HG03175 (cell line): ENCODE measurements around the gene CARHSP1.
"Not testable (repeated sequence)": the region's sequence is repeated elsewhere in the genome, so short reads cannot be mapped to it uniquely, and the experiment has no call there.

Experiments
- ATAC-seq: cut with Tn5 transposase; IDR thresholded peaks from one replicate; pipeline ENCODE4 v1.9.1; 2021; ENCODE audit warnings: mild to moderate bottlenecking, moderate library complexity; ENCODE audit not compliant: unreplicated experiment

Gene CARHSP1

DNA sequence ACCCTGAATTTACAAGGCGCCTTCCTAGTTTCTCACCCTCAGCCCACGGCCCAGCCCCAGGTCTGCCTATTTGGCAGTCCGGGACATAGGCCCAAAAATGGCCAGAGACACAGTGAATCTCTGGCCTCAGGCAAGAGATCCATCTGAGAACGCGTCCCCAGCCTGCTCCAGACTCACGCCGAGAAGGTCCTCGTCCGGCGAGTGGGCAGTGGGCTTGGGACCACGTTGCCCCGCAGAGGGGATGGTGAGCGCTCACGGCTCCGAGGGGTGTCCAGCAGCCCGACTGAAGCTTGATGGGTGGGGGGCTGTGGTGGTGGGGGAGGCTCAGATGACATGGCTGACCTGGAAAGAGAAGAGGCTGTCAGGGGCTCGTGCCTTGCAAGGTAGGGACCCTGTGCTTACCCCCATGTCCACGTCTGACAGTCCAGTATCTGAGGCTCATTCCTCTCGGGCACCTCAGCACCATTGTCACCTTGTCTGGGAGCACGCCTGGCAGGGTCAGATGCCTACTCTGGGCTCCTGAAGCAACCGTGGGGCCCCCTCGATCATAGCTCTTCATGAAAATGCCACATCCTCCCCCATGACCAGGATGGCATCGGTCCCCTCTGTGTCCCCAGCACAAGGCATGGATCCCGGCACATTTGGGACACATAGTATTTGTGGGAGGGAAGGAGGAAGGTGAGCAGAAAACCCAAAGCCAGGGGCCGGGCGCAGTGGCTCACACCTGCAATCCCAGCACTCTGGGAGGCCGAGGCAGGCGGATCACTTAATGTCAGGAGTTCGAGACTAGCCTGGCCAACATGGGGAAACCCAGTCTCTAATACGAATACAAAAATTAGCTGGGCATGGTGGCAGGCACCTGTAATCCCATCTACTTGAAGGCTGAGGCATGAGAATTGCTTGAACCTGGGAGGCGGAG lies 9.6 kb downstream of the CARHSP1 start:
- no peak for ATAC-seq

DNA sequence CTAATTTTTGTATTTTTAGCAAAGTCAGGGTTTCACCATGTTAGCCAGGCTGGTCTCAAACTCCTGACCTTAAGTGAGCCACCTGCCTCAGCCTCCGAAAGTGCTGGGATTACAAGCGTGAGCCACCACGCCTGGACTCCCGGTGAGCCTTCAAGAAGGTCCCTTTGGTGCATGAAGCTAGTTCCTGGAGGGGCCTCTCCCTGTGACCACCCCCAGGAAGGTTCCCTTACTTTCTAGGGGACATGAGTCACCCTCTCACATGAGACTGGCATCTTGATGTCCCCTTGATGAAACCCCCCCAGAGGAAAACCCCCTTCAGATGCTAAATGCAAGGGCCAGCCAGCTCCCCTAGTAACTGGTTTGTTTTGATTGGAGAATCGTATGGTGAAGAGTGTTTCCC lies 12.8 kb downstream of the CARHSP1 start:
- ATAC-seq, result no peak

DNA sequence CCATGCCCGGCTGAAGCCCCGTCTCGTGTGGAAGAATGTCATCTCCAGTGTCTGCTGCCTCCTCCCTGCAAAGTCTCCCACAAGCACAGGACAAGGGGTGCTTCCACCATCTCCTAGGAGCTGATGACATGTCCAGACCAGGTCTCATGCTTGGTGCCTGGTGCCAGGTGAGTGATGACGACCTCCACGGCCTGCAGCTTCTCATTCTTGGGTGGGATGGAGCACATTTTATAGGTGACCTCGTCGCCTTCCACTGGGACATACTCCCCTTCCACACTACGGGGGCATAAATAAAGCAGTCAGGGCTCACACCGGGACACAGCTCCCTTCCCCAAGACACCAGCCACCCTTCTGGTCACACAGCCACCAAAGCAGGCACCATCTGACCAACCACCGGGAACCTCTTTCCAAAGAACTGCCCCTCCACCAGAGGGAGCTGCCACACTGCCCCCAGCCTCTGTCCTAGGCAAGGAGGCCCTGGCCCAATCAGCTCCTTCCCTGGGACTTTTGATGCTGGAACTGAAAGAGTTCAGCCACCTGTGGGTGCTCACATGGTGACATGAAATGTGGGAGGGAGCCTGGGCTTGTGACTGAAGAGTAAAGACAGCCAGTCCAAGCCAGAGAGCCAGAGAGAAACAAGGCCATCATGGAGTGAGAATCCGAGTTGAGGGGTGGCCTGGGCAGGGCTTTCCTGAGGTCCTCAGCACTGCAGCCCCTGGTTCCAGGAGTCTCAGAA lies 13.6 kb downstream of the CARHSP1 start:
- ATAC-seq, result no peak

DNA sequence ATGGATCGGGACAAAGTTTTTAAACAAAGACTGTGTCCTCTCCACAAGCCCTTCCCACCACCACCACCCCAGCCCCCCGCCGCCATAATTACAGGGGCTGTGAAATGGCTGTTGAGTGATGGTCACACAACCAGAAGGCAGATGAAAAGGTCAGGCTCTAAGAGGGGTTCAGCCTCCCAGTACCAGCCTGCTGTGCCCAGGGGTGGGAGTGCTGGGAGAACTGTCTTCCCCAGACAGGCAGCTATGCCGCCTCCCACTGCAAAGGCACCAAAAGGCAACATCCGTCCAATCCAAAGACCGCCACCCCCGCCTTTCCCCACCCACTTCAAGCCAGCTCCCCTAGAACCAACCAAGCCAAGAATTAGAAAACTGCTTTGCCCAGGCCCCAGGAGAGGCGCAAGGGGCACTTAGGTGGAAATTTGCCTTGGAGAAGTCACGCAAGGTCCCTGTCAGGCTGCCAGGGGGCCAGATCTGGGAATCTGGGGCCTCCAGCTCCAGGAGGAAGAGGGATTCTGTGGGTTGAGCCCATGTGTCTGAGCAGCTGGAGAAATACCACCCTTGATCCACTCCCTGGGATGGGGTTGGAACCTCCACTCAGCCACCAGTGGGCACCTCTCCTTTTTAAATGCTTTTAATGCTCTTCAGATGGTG lies 14.4 kb downstream of the CARHSP1 start:
- no peak for ATAC-seq

DNA sequence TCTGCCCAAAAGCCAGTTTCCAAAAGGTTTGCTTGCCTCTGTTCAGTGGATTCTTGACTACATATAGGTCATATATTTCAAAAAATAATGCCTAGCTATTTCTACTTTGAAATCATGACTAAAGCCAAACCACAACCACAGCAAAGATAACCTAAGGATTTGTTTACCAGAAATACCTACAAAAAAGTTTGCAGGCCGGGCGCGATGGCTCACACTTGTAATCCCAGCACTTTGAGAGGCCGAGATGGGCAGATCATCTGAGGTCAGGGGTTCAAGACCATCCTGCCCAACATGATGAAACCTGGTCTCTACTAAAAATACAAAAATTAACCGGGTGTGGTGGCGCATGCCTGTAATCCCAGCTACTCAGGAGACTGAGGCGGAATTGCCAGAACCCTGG lies 15.2 kb downstream of the CARHSP1 start:
- no peak for ATAC-seq

DNA sequence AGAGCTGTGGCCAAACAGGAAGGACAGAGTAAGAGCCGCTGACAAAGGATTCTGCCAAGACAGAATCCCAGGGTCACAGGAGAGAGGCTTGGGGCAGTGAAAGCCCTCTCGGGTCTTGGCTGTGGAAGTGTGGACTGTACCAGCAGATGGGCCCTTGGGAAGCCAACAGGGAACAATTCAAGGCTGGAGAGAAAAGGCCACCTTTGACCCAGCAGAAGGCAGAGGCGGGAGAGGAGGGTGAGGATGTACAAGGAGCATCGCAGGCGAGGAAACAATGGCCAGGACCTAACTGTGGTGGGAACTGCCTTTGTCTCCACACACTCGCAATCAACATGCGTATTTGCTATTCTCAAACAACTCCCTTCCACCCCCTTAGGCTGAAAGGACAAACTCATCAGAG lies 15.7 kb downstream of the CARHSP1 start:
- ATAC-seq, result no peak

DNA sequence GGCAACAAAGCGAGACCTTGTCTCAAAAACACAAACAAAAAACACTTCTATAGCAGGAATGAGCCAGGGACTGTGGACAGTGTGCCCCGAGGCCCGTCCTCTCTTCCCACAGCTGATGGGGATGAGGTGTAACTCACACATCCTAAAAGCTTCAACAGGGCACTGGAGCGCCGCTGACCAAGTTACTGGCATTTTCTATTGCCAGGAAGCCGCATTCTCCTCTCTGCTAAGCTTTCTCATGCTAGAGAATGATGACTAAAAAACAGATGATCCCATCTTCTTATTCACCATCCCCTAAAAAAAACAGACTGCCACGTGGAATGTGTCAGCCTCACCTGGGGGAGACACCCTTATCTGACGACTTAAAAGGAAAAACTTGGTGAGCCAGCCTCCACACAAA lies 16.3 kb downstream of the CARHSP1 start:
- no peak for ATAC-seq

DNA sequence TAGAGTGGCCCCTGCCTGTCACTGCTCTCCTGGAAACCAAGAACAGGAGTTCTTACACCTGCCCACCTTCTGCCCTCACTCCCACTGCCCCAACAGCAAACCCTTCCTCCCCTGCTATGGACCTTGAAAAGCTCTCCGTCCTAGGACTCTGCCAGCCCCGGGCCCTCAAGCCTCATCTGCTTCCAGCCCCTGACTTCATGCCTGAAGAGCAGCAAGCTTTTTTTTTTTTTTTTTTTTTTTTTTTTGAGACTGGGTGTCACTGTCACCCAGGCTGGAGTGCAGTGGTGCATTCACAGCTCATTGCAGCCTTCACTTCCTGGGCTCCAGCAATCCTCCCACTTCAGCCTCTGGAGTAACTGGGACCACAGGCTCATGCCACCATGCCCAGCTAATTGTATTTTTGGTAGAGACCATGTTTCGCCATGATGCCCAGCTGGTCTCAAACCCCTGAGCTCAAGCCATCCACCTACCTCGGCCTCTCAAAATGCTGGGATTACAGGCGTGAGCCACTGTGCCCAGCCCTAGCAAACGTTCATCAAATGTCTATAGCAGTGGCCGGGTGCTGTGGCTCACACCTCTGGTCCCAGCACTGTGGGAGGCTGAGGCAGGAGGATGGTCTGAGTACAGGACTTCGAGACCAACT lies 16.9 kb downstream of the CARHSP1 start:
- no peak for ATAC-seq

DNA sequence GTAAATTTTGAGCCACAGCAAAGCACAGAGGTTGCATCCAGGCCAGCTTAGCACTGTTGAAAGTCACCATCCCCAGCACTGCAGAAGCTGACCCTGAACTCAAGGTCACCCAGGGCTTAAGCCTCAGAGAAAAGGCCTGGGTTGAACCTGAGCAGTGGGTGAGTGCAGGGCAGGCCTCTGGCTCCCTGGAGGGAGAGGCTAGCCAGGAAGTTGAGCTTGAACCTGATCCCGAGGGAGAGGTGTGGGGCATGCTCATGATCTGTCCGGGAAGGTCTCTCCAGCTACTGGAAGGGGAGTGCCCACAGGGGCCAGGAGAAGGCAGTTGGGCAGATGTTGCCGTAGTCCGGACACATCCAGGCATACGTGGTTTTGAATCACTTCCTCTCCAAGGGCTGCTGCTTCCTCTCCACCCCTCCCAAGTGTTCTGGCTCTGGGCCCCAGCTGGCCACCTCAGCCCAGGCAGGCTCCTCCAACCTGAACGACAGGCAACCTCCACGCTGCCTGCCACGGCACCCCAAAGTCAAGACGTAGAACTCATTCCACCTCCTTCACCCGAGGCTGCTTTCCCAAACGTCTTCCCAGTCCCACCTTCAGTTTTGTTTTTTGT lies 18.4 kb downstream of the CARHSP1 start:
- ATAC-seq, result no peak

DNA sequence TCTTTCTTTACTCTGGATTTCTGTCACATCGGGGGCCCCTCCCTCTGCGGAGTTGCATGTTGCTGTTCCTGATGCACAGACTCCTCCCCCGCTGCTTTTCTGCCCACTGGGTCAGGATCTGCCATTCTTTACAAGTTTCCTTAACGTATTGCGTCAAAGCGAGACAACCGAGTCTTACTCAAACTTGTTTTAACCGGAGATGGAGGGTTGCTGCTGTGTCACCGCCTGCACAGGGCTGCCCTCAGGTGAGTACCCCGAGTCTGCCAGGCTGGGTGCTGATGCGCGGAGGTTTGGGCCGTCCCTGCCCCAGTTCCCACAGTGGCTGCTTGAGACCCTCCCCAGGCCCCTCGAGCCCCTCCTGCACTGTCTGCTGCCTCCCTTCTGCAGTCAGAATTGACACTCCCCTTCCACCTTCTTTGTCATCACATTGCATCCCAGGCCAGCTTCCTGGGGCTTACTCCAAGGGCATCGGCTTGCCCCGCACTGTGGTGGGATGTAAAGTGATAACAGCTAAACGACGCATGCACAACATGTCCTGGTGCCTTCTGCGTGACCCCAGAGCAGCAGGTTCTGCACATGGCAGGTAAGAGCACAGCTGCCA lies 19.3 kb downstream of the CARHSP1 start:
- ATAC-seq, result no peak

DNA sequence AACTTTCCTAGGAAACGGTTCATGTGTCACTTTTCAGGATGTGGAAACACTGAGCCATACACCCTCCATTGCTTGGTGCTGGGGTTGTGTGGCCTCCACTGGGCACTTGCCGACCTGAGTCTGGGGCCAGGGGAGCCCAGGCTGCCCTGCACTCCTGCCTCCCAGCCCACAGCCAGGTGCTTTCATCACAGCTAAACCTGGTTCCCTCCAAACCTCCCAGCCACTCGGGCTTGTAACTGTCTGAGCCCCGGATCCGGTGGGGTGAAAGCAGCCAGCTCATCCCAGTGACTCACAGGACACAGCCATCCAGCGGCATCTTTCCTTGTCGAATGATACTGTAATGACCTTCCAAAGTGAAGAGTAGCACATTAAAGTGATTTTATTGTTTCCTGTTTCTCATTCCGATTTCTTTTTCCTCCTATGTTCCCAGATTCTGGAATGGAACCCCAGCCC lies 19.8 kb downstream of the CARHSP1 start:
- ATAC-seq, result no peak

DNA sequence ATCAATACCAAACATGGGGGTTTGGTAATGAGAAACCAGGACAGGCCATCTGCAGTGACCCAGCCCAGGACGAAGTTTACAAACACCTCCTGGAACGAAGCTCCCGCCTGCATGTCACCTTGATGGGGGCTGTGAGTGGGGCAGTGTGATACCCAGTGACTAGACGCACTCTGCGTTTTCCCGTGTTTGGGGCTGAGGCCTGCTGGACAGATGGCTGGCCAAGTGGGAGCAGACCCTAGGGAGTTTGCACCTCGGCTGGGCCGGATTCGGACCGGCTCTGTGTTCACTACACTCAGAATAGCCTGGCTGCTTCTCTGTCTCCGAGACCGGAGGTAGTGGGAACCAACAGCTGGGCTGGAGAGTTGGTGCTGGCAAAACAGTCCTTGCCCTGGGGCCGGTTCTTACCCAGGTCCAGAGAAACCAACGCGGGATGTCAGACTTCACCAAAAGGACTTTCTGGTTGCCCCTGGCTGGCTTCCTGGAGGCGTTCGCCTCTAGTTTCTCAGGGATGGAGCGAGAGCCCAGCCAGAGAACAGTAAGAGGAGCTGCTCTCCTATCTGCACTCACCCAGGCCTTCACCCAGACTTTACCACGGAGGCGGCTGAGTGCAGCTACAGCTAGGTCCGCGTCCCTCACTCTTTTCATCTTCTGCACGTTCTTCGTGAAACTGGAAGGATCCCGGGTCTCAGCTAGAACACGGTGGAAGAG lies 20.4 kb downstream of the CARHSP1 start:
- no peak for ATAC-seq

DNA sequence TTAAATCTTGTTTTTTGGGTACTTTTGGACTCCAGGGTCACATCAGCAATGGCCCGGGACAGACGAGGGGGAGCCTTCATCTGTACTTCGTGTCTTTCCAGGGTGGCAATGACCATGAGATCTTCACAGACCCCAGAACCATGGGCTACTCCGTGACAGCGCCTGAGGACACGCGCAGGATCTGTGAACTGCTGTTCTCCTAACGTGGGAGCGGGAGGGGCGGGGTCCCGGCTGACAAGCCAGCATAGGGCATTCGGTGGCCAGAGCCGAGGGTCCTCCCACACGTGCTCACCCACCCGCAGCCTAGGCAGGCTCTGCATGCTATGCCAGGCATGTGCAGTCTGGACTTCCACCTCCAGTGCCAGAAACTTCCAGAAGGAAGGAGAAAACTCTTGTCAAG lies 21.2 kb downstream of the CARHSP1 start:
- ATAC-seq, result no peak

DNA sequence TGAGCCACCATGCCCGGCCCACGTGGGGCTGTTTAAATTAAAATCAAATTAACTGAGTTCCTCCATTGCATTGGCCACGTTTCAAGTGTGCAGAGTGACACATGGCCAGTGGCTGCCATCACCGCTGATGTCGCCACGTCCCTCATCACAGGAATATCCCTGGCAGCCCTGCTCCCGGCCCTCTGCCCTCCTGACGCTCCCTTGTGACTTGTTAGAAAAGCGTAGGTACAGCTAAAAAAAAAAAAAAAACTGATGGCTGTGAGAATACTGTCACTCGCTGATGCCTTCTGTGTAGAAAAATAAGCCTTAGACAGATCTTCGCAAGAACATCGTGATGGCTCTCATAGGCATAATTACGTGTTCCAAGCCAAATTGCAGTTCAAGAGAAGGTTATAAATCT lies 21.7 kb downstream of the CARHSP1 start:
- ATAC-seq, result no peak

DNA sequence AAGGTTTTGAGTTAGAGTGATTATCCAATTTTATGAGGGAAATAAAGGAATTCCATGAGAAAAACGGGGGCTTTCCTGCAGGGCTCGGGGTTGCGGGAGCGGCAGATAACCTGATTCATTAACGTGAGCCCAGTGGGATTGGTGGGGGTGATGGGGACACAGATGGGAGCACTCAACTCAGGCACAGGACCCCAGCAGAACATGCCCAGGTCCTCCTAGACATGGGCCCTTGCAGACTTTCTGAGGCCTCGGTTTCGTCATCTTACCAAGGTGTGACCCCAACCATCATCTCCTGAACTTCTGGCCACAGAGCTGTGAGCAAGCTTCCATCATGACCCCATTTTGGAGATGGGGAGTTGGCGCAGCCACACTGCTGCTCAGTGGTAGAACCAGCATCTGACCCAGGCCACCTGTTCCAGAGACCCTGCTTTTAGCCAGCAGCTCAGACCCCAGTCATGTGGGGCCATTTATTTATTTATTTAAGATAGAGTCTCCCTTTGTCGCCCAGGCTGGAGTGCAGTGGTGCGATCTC lies 22.3 kb downstream of the CARHSP1 start:
- ATAC-seq, result no peak

DNA sequence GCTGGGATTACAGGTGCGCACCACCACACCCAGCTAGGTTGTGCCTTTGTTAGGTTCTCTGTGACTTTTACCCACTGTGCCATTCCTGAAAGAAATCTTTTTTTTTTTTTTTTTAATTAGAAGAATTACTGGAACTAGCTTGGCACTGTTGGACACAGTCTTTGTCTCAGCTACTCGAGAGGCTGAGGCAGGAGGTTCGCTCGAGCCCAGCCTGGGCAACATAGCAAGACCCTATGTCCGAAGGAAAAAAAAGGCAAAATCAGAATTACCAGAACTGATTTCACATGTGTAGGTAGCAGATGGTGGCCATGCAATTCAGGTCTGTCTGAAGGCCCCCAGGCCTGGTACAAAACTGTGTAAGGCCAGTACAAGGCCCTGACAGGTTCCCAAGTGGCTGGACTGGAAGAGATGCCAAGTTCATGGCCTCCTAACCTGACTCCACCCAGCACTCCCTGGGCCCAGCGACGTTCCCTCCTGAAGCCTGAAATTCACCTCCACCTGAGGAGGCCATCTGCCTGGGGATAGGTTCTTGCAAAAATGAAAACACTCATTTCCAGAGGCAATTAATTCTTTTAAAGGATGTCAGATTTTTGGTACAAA lies 23.0 kb downstream of the CARHSP1 start:
- no peak for ATAC-seq

DNA sequence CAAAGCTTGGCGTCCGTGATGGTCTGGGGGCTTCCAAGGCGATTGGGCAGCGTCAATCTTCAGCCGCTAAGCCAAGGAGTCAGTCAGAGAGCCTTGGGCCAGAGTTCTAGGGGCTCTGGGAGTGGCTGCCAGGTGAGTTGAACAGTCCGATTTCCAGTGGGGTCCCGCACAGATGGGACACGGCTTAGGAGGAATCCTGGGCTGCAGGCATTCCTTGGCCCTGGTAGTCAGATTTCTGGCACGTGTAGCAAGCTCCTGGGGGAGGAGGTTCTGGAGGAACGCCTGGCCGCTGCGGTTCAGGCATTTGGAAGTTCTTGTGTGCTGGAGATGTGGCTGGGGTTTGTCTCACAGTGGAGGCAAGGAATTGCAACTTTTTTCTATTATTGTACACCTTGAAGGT lies 25.5 kb downstream of the CARHSP1 start:
- not testable (repeated sequence) for ATAC-seq

DNA sequence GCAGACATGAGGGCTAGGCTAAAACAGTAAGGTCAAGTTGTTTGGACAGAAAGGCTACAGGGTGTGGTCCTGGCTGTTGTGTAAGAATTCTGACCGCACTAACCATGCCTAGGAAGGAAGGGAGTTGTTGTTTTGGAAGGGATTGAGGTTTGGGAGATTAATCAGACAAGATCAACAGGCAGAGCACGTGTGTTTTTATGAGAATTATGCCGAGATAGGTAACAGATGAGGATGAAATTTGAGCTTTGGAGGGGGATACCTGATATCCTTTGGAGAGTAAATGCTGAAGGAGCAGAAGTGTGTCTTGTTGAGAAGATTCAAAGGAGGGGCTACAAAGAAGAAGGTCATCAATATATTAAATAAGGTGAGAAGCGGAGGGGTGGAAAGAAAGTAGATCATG lies 26.8 kb downstream of the CARHSP1 start:
- ATAC-seq, result not testable (repeated sequence)

DNA sequence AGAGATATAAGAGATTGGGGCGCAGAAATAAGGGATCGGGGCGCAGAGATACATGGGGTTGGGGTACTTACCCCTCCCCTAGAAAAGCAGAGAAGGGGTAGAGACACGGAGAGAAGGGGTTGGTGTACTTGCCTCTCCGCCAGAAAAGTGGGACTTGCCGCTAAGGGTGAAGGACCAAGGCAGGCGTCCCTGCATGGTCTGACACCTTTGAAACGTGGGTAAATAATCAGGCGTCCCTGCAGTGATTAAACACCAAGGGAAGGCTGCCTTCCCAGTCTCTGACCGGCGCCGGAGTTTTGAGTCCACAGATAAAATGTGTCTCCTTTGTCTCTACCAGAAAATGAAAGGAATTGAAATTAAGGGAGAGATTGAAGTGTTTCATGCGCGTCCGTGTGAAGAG lies 31.2 kb downstream of the CARHSP1 start:
- ATAC-seq, result not testable (repeated sequence)
